Suprapubic skin (tissue), 4 donors: Measurements from ENCODE around the gene CELSR2.

Experiments used
- EP300 ChIP-seq: sonication (generic); formaldehyde crosslinking; IDR thresholded peaks from one replicate; pipeline ENCODE4 v1.6.1; 2017; ENCODE audit warnings: antibody characterized with exemption
- POLR2A ChIP-seq, 2 donors: fragments of 450-650 bp; IDR thresholded peaks; one replicate each; pipeline ENCODE4 v1.6.1; 2017; ENCODE audit warnings: antibody characterized with exemption in 2 of 2, mild to moderate bottlenecking in 2 of 2, moderate library complexity in 2 of 2
- POLR2AphosphoS5 ChIP-seq, 3 donors: sonication (generic); formaldehyde crosslinking; IDR thresholded peaks; one replicate each; pipeline ENCODE4 v1.6.1; 2017; ENCODE audit warnings: antibody characterized with exemption in 3 of 3
- TF ChIP-seq, protein P1 (sequence below), 2 donors: fragments of 200-600 bp in 1 of 2; fragments of 450-650 bp in 1 of 2; sonication (generic) in 1 of 2; IDR thresholded peaks; one replicate each; pipeline ENCODE4 v1.5.1; 2016 to 2019; ENCODE audit warnings: antibody characterized with exemption in 2 of 2, mild to moderate bottlenecking in 1 of 2, moderate library complexity in 1 of 2

DNA sequence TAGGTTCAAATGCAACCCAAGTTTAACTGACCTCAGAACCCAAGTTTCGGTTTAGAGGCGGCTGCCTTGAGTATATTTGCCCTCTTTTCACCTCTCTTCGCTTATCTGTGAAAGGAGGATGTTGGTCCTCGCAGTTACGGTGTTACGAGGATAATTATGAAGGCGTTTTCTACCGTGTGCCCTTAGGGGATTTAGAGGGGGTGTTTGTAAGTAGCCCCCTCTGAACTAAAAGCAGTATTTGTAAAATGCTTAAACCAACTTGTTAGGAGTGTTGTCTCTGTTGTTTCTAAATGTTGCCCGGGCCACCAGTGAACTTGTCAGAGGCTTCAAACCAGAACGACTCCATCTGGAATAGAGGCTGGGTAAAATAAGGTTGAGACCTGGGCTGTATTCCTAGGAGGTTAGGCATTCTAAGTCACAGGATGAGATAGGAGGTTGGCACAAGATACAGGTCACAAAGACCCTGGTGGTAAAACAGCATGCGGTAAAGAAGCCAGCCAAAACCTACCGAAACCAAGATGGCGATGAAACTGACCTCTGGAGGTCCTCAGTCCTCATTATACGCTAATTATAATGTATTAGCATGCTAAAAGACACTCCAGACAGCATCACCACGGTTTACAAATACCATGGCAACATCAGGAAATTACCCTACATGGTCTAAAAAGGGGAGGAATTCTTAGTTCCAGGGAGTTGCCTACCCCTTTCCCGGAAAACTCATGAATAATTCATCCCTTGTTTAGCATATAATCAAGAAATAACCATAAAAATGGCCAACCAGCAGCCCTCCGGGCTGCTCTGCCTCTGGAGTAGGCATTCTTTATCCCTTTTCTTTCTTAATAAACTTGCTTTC, 34.6 kb downstream of the CELSR2 start:
- no peak for TF ChIP-seq POLR2A (IDR thresholded peaks at IDR 0.05)
- TF ChIP-seq, protein P1, sequence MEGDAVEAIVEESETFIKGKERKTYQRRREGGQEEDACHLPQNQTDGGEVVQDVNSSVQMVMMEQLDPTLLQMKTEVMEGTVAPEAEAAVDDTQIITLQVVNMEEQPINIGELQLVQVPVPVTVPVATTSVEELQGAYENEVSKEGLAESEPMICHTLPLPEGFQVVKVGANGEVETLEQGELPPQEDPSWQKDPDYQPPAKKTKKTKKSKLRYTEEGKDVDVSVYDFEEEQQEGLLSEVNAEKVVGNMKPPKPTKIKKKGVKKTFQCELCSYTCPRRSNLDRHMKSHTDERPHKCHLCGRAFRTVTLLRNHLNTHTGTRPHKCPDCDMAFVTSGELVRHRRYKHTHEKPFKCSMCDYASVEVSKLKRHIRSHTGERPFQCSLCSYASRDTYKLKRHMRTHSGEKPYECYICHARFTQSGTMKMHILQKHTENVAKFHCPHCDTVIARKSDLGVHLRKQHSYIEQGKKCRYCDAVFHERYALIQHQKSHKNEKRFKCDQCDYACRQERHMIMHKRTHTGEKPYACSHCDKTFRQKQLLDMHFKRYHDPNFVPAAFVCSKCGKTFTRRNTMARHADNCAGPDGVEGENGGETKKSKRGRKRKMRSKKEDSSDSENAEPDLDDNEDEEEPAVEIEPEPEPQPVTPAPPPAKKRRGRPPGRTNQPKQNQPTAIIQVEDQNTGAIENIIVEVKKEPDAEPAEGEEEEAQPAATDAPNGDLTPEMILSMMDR (IDR thresholded peaks at IDR 0.05), result no peak
- no peak for TF ChIP-seq POLR2AphosphoS5 (IDR thresholded peaks at IDR 0.05)
- no peak for TF ChIP-seq EP300
